ENCODE results near the gene GRWD1.

The GRWD1 gene

DNA sequence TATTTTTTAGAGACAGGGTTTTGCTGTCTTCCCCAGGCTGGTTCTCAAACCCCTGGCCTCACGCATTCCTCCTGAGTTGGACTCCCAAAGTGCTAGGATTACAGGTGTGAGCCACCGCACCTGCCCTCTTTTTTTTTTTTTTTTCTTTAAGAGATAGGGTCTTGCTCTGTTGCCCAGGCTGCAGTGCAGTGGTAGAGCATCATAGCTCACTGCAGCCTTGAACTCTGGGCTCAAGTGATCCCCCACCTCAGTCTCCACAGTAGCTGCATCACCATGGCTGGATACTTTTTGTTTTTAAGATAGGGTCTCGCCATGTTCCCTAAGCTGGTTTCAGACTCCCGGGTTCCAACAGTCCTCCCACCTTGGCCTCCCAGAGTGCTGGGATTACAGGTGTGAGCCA is 11.1 kb downstream of the GRWD1 start:
- no peak for DNase-seq (ENCODE audit: low spot score)

DNA sequence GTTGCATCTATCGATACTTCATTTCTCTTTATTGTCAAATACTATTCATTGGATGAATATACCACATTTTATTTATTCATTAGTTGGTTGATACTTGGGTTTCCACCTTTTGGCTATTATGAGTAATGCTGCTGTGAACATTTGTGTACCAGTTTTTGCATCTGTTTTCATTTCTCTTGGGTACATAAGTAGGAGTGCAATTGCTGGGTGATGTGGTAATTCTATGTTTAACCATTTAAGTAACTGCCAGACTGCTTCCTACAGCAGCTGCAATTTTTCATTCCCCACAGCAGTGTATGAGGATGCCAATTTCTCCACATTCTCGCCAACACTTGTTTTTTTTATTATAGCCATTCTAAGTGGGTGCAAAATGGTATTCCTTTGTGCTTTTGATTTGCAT is 12.2 kb downstream of the GRWD1 start:
- DNase-seq (ENCODE audit: low spot score) = no peak

DNA sequence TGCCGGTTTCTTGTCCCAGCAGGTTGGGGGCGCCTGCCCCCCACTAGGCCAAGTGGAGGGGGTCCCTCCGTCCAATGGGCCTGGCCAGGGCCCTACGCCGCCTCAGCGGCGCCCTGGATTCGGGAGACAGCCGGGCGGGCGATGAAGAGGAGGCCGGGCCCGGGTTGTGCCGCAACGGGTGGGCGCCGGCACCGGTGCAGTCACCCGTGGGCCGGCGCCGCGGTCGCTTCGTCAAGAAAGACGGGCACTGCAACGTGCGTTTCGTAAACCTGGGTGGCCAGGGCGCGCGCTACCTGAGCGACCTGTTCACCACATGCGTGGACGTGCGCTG is 15.8 kb downstream of the GRWD1 start:
- no peak for DNase-seq (ENCODE audit: low spot score)

DNA sequence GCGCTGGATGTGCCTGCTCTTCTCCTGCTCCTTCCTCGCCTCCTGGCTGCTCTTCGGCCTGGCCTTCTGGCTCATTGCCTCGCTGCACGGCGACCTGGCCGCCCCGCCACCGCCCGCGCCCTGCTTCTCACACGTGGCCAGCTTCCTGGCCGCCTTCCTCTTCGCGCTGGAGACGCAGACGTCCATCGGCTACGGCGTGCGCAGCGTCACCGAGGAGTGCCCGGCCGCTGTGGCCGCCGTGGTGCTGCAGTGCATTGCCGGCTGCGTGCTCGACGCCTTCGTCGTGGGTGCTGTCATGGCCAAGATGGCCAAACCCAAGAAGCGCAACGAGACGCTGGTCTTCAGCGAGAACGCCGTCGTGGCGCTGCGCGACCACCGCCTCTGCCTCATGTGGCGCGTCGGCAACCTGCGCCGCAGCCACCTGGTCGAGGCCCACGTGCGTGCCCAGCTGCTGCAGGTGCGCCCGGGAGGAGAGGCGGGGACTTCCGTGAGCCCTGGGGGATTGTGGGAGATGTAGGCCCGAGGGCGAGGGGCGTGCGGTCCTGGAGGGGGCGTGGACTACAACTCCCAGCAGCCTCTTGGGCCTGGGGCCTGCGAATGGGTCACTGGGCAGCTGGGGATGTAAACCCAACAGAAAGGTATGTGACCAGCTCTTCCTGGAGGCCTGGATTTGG is 16.3 kb downstream of the GRWD1 start:
- DNase-seq (ENCODE audit: low spot score) = no peak

DNA sequence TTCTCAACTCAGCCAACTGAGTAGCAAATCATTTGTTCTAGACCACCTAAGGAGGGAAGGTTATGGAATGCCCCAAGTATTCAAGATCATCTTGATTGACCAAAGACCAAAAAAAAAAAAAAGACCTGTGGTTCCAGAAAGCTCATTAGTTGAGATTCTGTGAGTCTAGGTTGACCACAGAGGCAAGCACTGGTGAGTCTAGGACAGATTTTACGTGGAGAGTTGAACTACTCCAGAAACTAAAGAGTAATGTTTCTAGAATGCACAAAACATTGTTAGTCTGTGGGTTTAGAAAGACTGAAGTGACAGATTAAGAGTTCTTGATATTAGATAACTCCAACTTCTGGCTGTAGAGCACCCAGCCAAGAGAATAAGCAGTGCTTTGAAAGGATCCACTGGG is 19.4 kb downstream of the GRWD1 start:
- DNase-seq (ENCODE audit: low spot score) = no peak

DNA sequence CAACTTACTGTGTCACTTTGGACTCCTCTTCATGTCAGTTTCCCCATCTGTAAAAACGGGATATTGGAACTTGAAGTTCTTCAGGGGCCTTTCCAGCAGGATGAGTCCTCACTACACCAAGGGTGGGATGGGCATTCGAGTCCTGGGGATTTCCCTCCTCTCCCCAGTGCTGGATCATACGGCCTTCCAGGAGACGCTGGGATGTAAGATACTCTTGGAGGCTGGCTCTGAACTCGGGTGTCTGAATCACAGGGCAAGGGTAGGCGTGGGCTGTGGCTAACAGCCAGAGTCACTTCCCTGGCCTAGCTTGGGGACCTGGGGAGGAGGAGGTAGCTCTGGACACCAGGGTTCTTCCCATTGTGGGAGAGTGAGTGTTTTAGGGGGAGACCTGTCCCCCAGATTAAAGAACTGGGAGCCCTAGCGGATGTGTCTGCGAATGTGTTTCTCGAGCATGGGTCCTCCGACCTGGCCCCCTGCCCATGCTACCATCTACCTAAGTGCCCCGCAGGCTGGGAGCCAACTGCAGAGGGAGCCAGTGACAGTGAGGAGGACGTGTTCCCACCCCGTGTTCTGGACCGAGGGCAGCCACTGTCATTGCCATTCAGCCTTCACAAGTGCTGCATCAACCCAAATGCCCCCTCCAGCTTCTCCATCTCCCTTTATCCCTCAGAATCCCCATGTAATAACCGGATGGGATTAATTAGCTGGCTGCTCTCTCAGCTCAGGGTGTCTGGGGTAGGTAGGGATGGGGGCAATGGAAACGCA is 21.0 kb downstream of the GRWD1 start:
- DNase-seq (ENCODE audit: low spot score) = peak; percentile 30

DNA sequence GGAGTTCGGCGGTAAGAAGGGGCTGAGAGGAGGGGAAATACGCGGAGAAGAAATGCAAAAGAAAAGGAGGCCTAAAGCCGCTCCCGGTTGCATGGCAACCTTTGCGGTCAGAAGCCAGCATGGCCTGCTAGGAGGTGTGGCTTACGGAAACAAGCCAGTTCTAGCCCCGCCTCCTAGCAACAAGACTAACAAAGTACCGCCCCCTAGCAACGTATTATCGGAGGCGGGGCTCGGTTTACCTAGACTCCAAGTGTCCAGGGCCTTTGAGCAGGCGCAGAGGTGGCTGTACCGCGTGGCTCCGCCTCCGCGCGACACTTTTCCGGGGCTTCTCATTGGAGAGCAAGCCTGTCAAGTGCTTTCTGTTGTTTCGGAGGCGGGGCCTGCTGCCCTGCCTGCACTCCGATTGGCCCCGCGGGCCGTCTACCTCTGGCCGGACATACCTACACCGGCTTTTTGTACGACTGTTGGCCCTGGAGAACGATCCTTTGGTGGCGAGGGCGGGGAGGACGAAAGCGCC is 23.0 kb downstream of the GRWD1 start:
- peak; percentile 99 for DNase-seq (ENCODE audit: low spot score)

DNA sequence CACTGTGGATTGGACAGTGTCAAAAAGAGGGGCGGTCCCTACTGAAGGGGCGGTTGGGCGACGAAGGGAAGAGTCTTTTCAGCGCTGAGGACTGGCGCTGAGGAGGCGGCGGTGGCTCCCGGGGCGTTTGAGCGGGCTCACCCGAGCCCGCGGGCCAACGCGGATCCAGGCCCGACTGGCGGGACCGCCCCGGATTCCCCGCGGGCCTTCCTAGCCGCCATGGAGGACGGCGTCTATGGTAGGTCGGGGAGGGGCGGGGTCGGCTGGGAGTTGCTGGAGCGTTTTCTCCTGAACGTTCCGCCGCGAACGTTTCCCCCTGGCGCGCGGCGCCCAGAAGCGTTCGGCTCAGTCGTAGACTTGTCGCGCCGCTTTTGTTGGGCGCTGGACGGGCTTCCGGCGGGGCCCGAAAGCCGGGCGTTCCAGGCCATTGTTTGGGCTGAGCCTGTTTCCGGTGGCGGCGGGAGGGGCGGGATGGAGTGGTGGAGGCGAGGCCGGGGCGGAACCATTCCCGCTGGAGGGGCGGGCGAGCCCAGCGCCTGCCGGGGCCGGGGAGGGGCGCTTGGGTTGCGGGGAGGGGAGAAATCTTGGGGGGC is 23.6 kb downstream of the GRWD1 start, which contains the start of gene CYTH2:
Gene CYTH2, plus strand, starts transcription at position 81 of the 593 bp plus-strand sequence. Its CDS starts 139 bp downstream, at position 220.
- DNase-seq (ENCODE audit: low spot score) = peak; percentile 83

DNA sequence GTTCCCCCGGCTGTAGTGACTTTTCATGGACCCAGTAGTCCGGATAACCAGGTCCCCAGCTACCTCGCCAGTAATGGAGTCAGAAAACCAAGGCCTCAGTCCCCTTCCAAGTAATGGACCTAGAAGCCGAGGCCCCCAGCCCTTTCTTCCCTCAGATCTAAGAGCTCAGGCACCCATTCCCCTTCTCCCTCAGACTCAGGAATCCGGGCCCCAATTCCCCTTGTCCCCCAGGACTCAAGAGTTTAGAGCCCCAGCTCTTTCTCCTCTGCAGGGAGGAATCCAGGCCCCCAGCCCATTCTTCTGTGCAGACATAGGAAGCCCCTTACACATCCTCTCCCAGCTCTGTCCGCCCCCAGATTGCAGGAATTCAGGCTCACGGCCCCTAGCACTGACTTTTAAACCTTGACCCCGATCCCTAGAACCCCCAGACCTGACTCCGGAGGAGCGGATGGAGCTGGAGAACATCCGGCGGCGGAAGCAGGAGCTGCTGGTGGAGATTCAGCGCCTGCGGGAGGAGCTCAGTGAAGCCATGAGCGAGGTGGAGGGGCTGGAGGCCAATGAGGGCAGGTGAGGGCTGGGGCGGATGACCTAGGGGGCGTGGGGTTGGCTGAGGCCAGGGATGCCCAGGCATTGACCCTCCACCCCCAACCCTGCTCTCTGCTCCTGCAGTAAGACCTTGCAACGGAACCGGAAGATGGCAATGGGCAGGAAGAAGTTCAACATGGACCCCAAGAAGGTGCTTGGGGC is 24.3 kb downstream of the GRWD1 start:
- no peak for DNase-seq (ENCODE audit: low spot score)

DNA sequence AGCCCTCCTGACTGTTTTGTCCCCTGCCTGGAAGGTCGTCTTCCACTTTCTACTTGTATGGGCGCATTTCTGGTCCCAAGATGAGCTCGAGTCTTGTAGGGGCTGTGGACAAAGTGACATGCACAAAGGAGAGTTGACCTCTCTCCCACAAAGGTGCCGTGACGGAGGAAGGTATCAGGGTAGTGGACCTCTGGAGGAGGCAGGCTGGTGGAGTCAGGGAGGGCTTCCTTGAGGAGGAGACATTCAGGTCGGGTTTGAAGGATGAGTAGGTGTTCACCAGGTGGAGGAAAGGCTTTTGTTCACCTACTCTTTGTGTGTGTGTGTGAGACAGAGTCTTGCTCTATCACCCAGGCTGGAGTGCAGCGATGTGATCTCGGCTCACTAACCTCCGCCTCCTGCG is 25.1 kb downstream of the GRWD1 start:
- DNase-seq (ENCODE audit: low spot score) = no peak

DNA sequence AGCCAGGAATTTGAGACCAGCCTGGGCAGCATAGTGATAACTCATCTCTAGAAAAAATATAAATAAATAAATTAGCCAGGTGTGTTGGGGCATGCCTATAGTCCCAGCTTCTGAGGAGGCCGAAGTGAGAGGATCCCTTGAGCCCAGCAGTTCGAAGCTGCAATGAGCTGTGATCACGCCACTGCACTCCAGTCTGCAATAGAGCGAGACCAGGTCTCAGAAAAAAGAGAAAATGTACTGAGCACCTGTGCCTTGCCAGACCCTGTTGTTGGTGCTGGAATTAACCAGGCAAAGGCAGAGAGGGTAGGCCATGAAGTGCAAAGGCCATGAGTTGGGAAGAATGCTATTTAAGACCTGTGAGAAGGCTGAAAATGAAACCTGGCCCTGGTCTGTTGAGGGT is 26.1 kb downstream of the GRWD1 start:
- no peak for DNase-seq (ENCODE audit: low spot score)

DNA sequence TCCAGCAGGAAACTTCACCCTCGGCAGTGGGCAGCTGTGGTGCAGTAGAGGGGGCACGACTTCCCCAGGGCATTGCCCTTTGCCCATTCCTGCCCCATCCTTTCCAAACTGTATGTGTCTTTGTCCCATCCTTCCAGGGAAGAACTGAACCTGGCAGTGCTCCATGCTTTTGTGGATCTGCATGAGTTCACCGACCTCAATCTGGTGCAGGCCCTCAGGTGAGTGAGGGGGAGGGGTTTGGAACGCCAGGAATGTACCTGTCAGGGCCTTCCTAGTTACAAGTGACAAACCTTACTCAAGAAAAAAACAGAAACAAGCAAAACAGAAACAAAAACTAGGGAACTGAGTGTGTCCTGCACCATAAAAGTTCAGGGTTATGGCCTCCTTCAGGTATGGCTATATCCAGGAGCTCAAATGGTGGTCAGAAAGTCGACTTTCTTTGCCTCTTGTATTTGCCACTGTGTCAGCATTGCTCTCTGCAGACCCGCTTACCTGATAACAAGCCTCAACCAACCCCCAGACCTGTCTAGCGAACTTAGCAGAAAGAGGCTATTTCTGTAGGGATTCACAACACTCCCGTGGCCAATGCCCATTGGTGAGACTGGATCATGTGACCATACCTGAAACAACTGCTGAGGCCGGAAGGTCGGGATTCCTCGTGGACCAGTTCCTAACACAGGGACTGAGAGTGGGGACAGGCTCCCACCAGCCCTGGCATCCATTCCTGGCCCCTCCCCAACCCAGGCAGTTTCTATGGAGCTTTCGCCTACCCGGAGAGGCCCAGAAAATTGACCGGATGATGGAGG is 27.6 kb downstream of the GRWD1 start:
- DNase-seq (ENCODE audit: low spot score) = no peak

DNA sequence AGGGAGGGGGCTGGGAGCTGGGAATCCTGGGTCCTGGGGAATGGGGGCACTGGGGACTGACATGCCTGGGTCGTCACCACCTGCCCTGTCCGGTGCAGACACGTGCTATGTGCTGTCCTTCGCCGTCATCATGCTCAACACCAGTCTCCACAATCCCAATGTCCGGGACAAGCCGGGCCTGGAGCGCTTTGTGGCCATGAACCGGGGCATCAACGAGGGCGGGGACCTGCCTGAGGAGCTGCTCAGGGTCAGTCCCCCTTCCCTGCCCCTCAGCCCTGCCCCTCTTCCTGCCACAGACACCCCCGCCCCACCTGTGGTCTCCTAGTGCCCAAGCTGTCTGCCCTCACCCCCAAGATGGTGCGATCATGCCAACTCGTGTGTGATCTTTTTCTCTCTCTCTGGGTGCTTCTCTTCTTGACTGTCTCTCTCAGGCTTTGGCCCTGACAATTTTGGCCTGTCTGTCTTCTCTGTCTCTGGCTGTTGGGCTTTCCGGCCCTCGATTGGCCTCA is 28.4 kb downstream of the GRWD1 start:
- DNase-seq (ENCODE audit: low spot score) = no peak

DNA sequence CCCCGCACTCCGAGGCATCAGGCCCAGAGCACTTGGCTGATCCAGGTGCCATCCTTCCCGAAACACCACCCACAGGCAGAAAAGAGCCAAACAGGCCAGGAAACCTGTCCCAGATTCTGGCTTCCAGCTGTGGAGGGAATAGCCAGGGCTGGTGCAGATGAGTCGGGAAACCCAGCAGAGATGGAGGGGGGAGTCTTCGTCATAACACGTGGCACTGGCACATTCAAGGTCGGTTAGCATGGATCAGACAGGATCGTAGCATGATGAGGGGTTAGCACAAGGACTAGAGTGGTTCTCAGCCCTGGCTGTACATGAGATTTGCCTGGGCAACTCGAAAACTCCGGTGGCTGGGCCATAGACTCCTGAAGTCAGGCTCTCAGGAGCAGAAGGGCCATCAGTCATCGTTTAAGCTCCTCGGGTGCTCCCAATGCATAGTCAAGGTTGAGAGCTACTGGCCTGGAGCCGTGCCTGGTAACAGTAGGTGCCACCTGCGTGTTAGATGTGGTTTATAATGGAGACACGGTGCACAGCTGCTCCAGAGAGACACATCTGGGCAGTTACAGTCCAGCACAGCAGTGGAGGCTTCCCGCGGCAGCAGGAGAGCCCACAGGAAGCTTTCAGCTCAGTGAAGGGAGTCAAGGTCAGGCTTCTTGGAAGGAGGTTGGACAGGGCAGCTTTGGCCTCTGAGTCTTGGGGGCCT is 29.7 kb downstream of the GRWD1 start:
- DNase-seq (ENCODE audit: low spot score) = no peak

DNA sequence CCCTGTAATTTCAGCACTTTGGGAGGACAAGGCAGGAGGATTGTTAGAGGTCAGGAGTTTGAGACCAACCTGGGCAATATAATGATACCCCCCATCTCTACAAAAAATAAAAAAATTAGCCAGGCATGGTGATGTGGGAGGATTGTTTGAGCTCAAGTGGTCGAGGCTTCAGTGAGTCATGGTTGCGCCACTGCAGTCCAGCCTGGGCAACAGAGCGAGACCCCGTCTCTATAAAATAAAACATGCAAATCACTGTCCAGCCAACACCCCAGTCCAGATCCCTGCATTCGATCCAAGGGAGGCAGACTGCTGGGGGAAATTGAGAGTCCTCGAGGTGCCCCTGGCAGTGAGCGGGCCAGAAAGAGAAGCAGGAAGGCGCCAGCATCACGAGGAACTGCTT is 30.4 kb downstream of the GRWD1 start:
- DNase-seq (ENCODE audit: low spot score) = no peak

DNA sequence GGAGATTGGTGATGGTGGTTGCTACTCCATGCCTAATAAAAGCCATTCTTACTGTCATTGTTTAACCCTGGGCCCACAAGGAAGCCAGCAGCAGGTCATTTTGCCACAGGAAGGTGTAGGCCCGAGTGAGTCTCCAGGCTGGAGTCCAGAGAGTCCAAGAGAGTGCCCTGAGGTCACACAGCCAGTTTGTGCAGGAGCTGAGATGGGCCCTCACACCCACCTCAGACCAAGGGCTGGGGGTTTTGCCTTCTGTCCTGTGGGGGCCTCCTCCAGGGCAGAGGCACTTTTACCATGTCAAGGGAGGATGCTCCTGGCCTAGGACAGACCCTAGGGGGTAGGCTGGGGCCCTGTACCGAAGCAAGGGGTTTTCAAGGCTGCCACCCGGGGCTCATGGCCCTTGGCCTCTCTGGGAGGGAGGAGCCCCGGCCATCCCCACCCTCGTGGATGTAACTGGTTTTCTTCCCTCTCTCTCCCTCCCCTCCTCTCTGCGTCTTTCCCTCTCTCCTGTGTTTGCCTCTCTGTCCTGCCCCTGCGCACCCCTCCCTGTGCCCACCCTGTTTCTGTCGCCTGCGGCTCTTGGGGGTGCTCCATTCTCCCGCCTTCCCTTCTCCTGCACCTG is 31.4 kb downstream of the GRWD1 start:
- no peak for DNase-seq (ENCODE audit: low spot score)

DNA sequence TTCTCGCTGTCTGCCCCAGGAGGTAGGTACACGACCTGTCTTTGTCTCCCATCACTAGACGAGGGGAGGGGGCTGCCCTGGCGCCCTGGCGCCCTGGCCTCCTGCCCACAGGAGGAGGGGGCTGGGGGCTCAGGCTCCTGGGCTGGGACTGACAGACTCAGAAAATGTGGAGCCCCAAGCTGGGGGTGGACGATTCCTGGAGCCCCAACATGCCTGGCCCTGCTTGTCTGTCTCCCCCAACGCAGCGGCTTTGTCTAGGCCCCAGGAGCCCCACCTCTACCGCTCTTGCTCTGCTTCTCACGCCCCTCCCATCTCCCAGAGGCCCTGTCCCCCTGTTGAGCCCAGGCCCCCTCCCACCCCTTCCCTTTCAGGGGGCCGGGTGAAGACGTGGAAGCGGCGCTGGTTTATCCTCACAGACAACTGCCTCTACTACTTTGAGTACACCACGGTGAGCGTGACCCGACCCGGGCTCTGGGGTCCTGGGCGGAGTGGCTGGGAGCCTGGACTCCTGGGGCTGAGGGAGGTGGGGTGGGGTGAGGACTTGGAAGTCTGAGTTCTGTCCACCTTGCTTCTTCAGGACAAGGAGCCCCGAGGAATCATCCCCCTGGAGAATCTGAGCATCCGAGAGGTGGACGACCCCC is 32.0 kb downstream of the GRWD1 start:
- DNase-seq (ENCODE audit: low spot score) = no peak

DNA sequence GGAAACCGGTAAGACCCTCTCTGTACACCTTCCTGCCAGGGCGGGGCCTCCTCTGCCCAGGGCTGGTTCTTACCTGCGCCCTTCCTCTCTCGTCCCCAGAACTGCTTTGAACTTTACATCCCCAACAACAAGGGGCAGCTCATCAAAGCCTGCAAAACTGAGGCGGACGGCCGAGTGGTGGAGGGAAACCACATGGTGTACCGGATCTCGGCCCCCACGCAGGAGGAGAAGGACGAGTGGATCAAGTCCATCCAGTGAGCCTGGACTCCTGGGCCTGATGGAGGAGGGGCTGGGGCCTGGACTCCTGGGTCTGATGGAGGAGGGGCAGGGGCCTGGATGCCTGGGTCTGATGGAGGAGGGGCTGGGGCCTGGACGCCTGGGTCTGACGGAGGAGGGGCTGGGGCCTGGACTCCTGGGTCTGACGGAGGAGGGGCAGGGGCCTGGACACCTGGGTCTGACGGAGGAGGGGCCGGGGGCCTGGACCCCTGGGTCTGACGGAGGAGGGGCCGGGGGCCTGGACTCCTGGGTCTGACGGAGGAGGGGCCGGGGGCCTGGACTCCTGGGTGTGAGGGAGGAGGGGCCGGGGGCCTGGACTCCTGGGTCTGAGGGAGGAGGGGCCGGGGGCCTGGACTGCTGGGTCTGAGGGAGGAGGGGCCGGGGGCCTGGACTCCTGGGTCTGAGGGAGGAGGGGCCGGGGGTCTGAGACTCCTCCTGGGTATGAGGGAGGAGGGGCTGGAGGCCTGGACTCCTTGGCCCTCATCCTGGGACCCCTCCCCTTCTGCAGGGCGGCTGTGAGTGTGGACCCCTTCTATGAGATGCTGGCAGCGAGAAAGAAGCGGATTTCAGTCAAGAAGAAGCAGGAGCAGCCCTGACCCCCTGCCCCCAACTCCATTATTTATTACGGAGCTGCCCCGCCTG is 32.8 kb downstream of the GRWD1 start:
- no peak for DNase-seq (ENCODE audit: low spot score)

DNA sequence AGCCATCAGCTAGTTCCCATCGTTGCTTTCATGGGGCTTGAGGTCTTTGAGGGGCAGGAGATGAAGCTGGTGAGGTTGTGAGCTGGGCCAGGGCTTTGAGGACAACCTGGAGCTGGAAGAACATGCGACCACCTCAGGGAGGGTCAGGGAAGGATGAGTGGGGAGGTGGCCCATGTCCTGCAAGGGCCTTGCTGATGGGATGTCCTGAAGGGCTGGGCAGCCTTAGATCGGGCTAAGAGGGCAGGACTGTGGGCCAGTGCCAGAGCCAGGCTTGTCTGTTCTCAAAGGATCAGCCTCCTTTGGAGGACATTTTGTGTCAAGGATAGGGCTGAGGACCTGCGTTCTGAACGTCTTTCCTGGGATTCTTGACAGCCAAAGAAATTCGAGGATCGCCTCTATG is 33.9 kb downstream of the GRWD1 start:
- DNase-seq (ENCODE audit: low spot score) = no peak

Measured in AG08395 (cell line).